ENCODE measurements around the gene KCNH2.
"Not testable (repeated sequence)": the region's sequence is repeated elsewhere in the genome, so short reads cannot be mapped to it uniquely, and the experiment has no call there.

Gene KCNH2

DNA sequence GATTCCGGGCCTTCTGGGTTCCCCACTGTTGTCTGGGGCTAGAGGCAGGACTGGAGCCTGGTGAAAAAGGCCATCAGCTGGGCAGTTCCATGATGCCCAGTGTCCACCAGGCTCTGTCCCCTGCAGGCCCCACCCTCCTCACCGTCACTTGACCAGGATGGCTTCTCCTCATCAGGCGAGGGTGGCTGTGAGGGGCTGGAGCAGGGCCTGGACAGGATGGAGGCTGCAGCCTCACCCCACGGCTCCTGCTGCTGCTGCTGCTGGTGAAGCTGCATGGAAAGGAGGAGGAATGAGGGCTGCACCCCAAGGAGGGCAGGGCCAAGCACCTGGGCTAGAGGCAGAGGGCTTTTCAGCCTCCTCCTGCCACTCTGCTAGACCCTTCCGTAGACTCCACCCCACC, 37.8 kb upstream of the KCNH2 start:
- no peak for DNase-seq (ENCODE audit: low read depth)
- in situ Hi-C loops (cut with HindIII; ENCODE audit: low sequenced_read_pairs), result no loop called here
- TF ChIP-seq, protein P1, sequence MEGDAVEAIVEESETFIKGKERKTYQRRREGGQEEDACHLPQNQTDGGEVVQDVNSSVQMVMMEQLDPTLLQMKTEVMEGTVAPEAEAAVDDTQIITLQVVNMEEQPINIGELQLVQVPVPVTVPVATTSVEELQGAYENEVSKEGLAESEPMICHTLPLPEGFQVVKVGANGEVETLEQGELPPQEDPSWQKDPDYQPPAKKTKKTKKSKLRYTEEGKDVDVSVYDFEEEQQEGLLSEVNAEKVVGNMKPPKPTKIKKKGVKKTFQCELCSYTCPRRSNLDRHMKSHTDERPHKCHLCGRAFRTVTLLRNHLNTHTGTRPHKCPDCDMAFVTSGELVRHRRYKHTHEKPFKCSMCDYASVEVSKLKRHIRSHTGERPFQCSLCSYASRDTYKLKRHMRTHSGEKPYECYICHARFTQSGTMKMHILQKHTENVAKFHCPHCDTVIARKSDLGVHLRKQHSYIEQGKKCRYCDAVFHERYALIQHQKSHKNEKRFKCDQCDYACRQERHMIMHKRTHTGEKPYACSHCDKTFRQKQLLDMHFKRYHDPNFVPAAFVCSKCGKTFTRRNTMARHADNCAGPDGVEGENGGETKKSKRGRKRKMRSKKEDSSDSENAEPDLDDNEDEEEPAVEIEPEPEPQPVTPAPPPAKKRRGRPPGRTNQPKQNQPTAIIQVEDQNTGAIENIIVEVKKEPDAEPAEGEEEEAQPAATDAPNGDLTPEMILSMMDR (IDR thresholded peaks at IDR 0.05; ENCODE audit: low read depth, low read length, missing control alignments), result no peak
- no peak overlapping the region for H3K4me3 ChIP-seq (ENCODE audit: low read depth, low read length)

DNA sequence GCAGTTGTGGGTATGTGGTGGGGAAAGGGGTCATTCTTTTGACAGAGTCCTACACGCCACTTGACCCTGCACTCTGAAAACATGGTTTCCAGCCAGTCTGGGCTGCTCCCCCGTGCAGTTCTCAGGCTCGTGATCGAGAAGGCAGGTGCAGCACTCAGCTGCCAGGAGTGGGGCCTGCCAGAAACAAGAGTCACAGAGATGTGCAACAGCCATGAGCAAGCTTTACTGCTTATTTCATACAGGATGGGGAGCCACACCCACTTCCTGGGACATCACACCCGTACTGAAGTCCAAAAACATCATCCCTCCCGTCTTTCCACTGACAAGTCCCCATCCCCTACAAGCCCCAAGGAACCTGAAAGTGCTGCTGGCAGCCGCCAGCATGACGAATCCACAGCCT, 36.8 kb upstream of the KCNH2 start:
- TF ChIP-seq, protein P1 (IDR thresholded peaks at IDR 0.05; ENCODE audit: low read depth, low read length, missing control alignments), result no peak
- in situ Hi-C loops (cut with HindIII; ENCODE audit: low sequenced_read_pairs), result no loop called here
- DNase-seq (ENCODE audit: low read depth), result no peak
- H3K4me3 ChIP-seq (ENCODE audit: low read depth, low read length), result no peak overlapping the region

DNA sequence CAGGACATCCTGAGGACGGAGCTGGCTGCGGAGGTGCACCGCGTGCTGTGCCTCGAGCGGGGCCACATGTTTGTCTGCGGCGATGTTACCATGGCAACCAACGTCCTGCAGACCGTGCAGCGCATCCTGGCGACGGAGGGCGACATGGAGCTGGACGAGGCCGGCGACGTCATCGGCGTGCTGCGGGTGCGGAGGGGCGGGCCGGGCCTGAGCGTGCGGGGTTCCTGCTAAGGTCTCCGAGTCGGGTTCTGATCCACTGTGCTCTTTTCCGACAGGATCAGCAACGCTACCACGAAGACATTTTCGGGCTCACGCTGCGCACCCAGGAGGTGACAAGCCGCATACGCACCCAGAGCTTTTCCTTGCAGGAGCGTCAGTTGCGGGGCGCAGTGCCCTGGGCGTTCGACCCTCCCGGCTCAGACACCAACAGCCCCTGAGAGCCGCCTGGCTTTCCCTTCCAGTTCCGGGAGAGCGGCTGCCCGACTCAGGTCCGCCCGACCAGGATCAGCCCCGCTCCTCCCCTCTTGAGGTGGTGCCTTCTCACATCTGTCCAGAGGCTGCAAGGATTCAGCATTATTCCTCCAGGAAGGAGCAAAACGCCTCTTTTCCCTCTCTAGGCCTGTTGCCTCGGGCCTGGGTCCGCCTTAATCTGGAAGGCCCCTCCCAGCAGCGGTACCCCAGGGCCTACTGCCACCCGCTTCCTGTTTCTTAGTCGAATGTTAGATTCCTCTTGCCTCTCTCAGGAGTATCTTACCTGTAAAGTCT, 35.8 kb upstream of the KCNH2 start:
- TF ChIP-seq, protein P1 (IDR thresholded peaks at IDR 0.05; ENCODE audit: low read depth, low read length, missing control alignments), result no peak
- DNase-seq (ENCODE audit: low read depth), result no peak
- in situ Hi-C loops (cut with HindIII; ENCODE audit: low sequenced_read_pairs), result no loop called here
- H3K4me3 ChIP-seq (ENCODE audit: low read depth, low read length), result peak overlapping the region; percentile 23

DNA sequence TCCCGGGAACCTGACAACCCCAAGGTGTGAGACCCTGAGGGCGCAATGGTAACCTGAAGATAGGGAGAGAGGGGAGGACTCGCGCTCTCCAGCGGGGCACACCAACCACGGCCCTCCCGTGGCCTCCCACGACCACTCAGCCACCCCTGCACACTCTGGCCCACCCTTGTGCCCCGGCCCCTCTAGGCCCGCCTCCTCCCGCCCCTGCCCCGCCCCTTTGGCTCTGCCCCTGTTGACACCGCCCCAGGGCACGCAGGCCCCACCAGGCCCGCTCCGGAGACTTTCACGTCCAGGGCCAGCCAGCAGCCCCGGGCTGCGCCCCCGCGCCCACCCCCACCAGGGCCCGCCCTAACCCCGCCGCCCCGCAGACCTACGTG, 35.2 kb upstream of the KCNH2 start:
- TF ChIP-seq, protein P1 (IDR thresholded peaks at IDR 0.05; ENCODE audit: low read depth, low read length, missing control alignments), result no peak
- in situ Hi-C loops (cut with HindIII; ENCODE audit: low sequenced_read_pairs), result no loop called here
- peak overlapping the region; percentile 23 for H3K4me3 ChIP-seq (ENCODE audit: low read depth, low read length)
- no peak for DNase-seq (ENCODE audit: low read depth)

DNA sequence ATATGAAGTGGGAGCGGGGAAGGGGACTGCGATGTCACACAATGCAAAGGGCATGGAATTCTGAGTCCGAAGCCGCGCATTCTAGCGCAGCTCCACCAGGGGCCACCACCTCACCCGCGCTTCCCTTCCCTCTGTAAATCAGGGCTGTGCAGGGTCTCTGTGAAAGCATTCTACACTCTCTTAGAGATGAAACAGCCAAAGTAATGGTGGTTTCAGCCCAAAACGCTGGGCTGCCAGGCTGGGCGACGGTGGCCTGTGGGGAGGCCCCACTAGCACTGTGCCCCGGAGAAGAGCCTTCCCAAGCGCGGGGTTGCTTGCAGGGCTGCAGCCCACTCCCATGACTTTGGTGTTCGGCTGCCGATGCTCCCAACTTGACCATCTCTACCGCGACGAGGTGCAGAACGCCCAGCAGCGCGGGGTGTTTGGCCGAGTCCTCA, 34.8 kb upstream of the KCNH2 start:
- TF ChIP-seq, protein P1 (IDR thresholded peaks at IDR 0.05; ENCODE audit: low read depth, low read length, missing control alignments), result peak; percentile 76
- DNase-seq (ENCODE audit: low read depth), result no peak
- H3K4me3 ChIP-seq (ENCODE audit: low read depth, low read length), result no peak overlapping the region
- in situ Hi-C loops (cut with HindIII; ENCODE audit: low sequenced_read_pairs), result no loop called here

DNA sequence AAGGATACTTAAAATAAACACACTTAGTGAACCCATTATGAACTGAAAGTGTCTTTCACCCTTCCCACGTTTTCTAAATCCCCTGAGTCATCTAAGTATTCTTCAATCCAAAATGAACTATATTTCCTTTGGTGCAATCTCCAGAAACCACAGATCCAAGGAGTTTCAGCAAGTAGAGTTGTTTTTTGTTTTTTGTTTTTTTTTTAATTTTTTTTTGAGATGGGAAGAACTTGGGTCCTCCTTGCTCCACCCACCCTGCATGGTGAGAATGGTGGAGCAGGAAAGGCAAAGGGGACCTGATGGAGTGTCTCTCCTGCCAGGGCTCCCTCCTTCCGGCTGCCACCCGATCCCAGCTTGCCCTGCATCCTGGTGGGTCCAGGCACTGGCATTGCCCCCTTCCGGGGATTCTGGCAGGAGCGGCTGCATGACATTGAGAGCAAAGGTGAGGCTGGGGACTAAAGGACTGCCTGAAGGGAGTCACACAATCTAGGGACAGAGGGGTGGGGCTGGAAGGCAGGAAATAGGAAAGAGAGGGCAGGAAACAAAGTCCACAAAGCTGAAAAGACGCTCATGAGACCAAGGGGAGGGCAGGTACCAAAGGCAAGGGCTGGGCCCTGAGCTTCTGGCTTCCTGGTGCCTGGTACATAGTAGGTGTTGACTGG, 34.0 kb upstream of the KCNH2 start:
- DNase-seq (ENCODE audit: low read depth), result no peak
- no peak overlapping the region for H3K4me3 ChIP-seq (ENCODE audit: low read depth, low read length)
- TF ChIP-seq, protein P1 (IDR thresholded peaks at IDR 0.05; ENCODE audit: low read depth, low read length, missing control alignments), result no peak
- in situ Hi-C loops (cut with HindIII; ENCODE audit: low sequenced_read_pairs), result no loop called here

DNA sequence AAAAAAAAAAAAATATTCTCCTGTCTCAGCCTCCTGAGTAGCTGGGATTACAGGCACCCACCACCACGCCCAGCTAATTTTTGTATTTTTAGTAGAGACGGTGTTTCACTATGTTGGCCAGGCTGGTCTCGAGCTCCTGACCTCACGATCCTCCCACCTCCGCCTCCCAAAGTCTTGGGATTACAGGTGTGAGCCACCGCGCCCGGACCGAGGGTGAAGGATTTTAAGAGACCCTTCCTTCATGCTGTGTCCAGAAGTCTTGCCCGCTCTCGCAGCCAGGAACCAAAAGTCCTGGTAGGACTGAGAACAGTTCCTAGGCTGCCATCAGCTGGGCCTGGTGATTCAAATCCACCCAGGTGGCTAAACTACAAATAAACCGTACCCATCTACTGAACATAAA, 33.5 kb upstream of the KCNH2 start:
- H3K4me3 ChIP-seq (ENCODE audit: low read depth, low read length); DNase-seq (ENCODE audit: low read depth); in situ Hi-C loops (cut with HindIII; ENCODE audit: low sequenced_read_pairs): not testable (repeated sequence)
